OCI-LY3 (cell line): ENCODE data around the gene ETHE1.

Experiments
- H2AFZ ChIP-seq: fragments of 200-600, 300-600 bp; shearing (Covaris generic); 2 replicates; pipeline ENCODE4 v1.6.0; 2014; ENCODE audit warnings: antibody characterized with exemption, low read depth, low read length
- H3K27ac ChIP-seq: fragments of 200-600, 300-600 bp; sonication (generic); 2 replicates; pipeline ENCODE4 v1.5.1; 2014; ENCODE audit warnings: mild to moderate bottlenecking, low read length, moderate library complexity, mixed read lengths
- H3K27me3 ChIP-seq: fragments of 200-600, 300-600 bp; sonication (generic); 2 replicates; pipeline ENCODE4 v1.6.1; 2014; ENCODE audit warnings: low read depth, low read length, mixed read lengths
- H3K36me3 ChIP-seq: fragments of 200-600, 300-600 bp; sonication (generic); replicated peaks from 2 replicates; pipeline ENCODE3; 2014; ENCODE audit warnings: low read depth, low read length, mixed read lengths
- H3K4me1 ChIP-seq: fragments of 300-600, 200-600 bp; sonication (generic); 2 replicates; pipeline ENCODE4 v1.6.1; 2014; ENCODE audit warnings: low read length, mixed read lengths
- H3K4me2 ChIP-seq: fragments of 200-600, 300-600 bp; sonication (generic); 2 replicates; pipeline ENCODE4 v1.6.1; 2014; ENCODE audit warnings: low read length, mixed read lengths
- H3K4me3 ChIP-seq: fragments of 300-600, 200-600 bp; sonication (generic); 2 replicates; pipeline ENCODE4 v1.5.1; 2014; ENCODE audit warnings: antibody characterized with exemption, mild to moderate bottlenecking, low read length, moderate library complexity
- H3K79me2 ChIP-seq: fragments of 300-600, 200-600 bp; shearing (Covaris generic); 2 replicates; pipeline ENCODE4 v1.6.1; 2014; ENCODE audit warnings: mild to moderate bottlenecking, low read length, mixed read lengths
- H3K9ac ChIP-seq: fragments of 300-600, 200-600 bp; shearing (Covaris generic); 2 replicates; pipeline ENCODE4 v1.6.0; 2014; ENCODE audit warnings: mild to moderate bottlenecking, low read length, moderate library complexity
- H3K9me3 ChIP-seq: fragments of 200-600, 300-600 bp; shearing (Covaris generic); 2 replicates; pipeline ENCODE4 v1.6.1; 2014; ENCODE audit warnings: low read length, mixed read lengths; ENCODE audit not compliant: insufficient read depth
- H4K20me1 ChIP-seq: fragments of 200-600, 300-600 bp; sonication (generic); 2 replicates; pipeline ENCODE4 v1.6.1; 2016; ENCODE audit warnings: low read length, mixed read lengths; ENCODE audit not compliant: insufficient read depth
- EZH2phosphoT487 ChIP-seq: fragments of 200-600 bp; shearing (Covaris generic); IDR thresholded peaks from 2 replicates; pipeline ENCODE4 v1.6.1; 2018; ENCODE audit warnings: antibody characterized with exemption, mixed run types, low read depth
- TF ChIP-seq, protein P1 (sequence below): fragments of 200-600, 300-600 bp; sonication (generic); IDR thresholded peaks from 2 replicates; pipeline ENCODE4 v1.5.1; 2014; ENCODE audit warnings: antibody characterized with exemption, low read length, low read depth

ETHE1 gene

DNA sequence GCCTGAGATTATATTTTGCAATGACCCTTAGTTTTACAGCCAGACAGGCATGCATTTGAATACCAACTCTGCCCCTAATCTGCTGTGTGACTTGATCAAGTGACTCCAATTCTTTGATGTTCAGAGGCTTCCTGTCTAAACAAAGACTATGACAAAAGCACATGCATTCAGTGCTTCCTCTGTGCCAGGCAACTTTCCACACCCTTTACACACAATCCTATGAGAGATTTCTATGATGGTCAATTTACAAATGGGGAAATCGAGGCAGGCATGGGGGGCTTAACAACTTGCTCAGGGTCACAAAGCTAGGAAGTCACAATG lies 57.9 kb downstream of the ETHE1 start:
- no peaks in the 10 kb centered on the region for H4K20me1 ChIP-seq
- TF ChIP-seq EZH2phosphoT487 = no peak
- TF ChIP-seq, protein P1, sequence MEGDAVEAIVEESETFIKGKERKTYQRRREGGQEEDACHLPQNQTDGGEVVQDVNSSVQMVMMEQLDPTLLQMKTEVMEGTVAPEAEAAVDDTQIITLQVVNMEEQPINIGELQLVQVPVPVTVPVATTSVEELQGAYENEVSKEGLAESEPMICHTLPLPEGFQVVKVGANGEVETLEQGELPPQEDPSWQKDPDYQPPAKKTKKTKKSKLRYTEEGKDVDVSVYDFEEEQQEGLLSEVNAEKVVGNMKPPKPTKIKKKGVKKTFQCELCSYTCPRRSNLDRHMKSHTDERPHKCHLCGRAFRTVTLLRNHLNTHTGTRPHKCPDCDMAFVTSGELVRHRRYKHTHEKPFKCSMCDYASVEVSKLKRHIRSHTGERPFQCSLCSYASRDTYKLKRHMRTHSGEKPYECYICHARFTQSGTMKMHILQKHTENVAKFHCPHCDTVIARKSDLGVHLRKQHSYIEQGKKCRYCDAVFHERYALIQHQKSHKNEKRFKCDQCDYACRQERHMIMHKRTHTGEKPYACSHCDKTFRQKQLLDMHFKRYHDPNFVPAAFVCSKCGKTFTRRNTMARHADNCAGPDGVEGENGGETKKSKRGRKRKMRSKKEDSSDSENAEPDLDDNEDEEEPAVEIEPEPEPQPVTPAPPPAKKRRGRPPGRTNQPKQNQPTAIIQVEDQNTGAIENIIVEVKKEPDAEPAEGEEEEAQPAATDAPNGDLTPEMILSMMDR = no peak
- no peaks in the 10 kb centered on the region for H3K27me3 ChIP-seq
- peaks cover 4% of the 10 kb centered on the region for H3K36me3 ChIP-seq
- H3K4me1 ChIP-seq = no peaks in the 10 kb centered on the region
- H3K9ac ChIP-seq = no peak overlapping the region
- no peaks in the 10 kb centered on the region for H3K79me2 ChIP-seq
- H3K9me3 ChIP-seq = no peaks in the 10 kb centered on the region
- H3K4me2 ChIP-seq = no peak overlapping the region
- H3K4me3 ChIP-seq = no peak overlapping the region
- no peak overlapping the region for H2AFZ ChIP-seq
- H3K27ac ChIP-seq = no peak overlapping the region

DNA sequence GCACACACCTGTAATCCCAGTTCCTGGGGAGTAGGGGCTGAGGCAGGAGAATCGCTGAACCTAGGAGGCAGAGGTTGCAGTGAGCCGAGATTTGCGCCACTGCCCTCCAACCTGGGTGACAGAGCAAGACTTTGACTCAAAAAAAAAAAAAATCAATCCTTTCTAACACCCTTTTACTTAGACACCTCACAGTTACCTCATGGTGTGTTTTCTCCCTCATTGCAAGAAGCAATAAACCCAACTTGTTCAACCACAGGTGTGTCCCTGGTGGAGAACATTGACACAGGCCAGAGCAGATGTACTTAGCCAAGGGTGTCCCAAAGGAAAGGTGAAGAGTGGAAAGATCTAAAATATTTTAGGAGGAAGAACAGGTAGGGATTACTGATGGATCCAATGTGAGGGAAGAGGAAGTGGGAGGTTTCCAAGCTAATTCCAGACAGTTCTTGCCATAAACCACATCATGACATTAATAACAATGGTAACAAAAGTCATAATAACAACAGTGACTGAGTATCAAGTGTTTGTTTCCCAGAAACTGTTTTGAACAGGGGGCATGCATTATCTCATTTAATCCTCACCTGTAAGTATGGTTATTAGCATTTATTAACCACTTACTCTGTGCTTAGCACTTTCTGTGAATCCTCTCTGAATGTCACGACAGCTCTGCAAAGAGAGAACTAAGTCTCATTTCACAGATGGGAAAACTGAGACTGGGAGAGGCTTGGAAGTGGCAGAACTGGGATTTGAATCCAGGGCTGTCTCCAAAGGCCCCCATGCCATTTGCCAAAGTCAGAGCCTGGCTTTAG lies 58.4 kb downstream of the ETHE1 start:
- no peak overlapping the region for H3K4me3 ChIP-seq
- H3K27ac ChIP-seq = no peak overlapping the region
- no peak overlapping the region for H3K9ac ChIP-seq
- H3K36me3 ChIP-seq = peaks cover 1% of the 10 kb centered on the region
- H3K4me1 ChIP-seq = no peaks in the 10 kb centered on the region
- H3K79me2 ChIP-seq = no peaks in the 10 kb centered on the region
- no peaks in the 10 kb centered on the region for H3K9me3 ChIP-seq
- no peak for TF ChIP-seq EZH2phosphoT487
- TF ChIP-seq, protein P1 = no peak
- H4K20me1 ChIP-seq = no peaks in the 10 kb centered on the region
- no peak overlapping the region for H2AFZ ChIP-seq
- H3K27me3 ChIP-seq = no peaks in the 10 kb centered on the region
- no peak overlapping the region for H3K4me2 ChIP-seq

DNA sequence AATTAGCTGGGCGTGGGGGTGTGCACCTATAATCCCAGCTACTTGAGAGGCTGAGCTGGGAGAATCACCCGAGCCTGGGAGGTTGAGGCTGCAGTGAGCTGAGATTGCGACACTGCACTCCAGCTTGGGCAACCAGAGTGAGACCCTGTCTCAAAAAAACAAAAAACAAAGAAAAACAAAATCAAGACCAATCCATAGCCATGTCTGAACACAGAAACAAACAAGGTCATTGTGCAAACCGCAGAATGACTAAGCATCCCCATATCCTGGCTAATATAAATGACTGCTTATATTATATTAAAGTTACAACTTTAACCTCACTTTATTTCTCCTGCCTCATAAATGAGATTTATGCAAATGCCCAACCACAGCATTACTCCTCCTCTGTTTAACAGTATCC lies 59.3 kb downstream of the ETHE1 start:
- Histone ChIP-seq H3K9me3 (no peaks in the 10 kb centered on the region), H3K79me2 (no peaks in the 10 kb centered on the region), H3K4me2 (no peak overlapping the region), H3K4me1 (no peaks in the 10 kb centered on the region), H3K4me3 (no peak overlapping the region), H3K27ac (no peak overlapping the region), H2AFZ (no peak overlapping the region), H3K9ac (no peak overlapping the region), H3K27me3 (no peaks in the 10 kb centered on the region), H4K20me1 (no peaks in the 10 kb centered on the region), H3K36me3 (no peaks in the 10 kb centered on the region)
- no peak for TF ChIP-seq EZH2phosphoT487
- TF ChIP-seq, protein P1 = no peak

DNA sequence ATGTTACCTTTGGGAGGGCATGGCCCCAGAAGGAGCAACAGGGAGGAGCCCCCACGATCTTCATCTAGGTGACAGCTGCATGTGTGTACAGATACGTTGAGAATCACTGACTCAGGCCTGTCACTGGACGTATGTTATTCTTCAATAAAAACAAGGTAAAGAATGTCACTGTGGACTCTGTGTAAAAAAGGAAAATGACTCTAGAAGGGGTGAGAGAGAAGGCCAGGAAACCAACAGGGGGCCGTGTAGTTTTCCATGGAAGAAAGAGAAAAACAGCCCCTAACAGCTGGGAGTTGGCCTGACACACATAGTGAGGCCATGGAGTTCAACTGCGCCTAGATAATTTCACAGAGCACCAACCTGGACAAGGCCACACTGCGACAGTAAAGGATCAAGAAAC lies 59.7 kb downstream of the ETHE1 start:
- Histone ChIP-seq H4K20me1 (no peaks in the 10 kb centered on the region), H3K27me3 (no peaks in the 10 kb centered on the region), H2AFZ (no peak overlapping the region), H3K4me2 (no peak overlapping the region), H3K9me3 (no peaks in the 10 kb centered on the region), H3K4me1 (no peaks in the 10 kb centered on the region), H3K79me2 (no peaks in the 10 kb centered on the region), H3K4me3 (no peak overlapping the region), H3K36me3 (no peaks in the 10 kb centered on the region), H3K9ac (no peak overlapping the region), H3K27ac (no peak overlapping the region)
- TF ChIP-seq, protein P1 = no peak
- no peak for TF ChIP-seq EZH2phosphoT487
